HEK293 (cell line): ENCODE measurements around the gene B3GNT9.
A peak's percentile ranks its signal among the peaks of the same experiment; 100 is the strongest.

Experiments
- CTCF ChIA-PET: fragments of 350-600 bp; formaldehyde crosslinking; extraction: SDS; loops from one replicate; lab custom pipeline; 2021; ENCODE audit warnings: antibody characterized with exemption; lab: Yijun Ruan, JAX
- POLR2A ChIA-PET: fragments of 300-600 bp; formaldehyde crosslinking; extraction: SDS; loops from one replicate; lab custom pipeline; 2020; ENCODE audit warnings: antibody characterized with exemption, inconsistent platforms; lab: Yijun Ruan, JAX
- H3K27ac ChIP-seq: fragments of 200-500 bp; sonication (Bioruptor generic); 2 replicates; pipeline ENCODE4 v1.5.1; 2014; ENCODE audit warnings: low read depth, low read length, control low read depth, inconsistent platforms; ENCODE audit errors: extremely low read depth
- H3K36me3 ChIP-seq, 2 experiments: fragments of 200-500 bp in 1 of 2; sonication (Bioruptor generic) in 1 of 2; 1 replicate in 1 of 2; 2 replicates in 1 of 2; pipeline ENCODE4 v1.5.1; 2014 to 2017; ENCODE audit warnings: inconsistent platforms in 2 of 2, low read length in 2 of 2; ENCODE audit not compliant: control insufficient read depth in 2 of 2, insufficient read depth in 1 of 2
- H3K4me1 ChIP-seq: fragments of 200-500 bp; sonication (Bioruptor generic); 2 replicates; pipeline ENCODE4 v1.5.1; 2014; ENCODE audit warnings: mild to moderate bottlenecking, low read length, inconsistent platforms; ENCODE audit not compliant: control insufficient read depth, insufficient read depth
- H3K4me3 ChIP-seq: 2 replicates; pipeline ENCODE4 v1.5.1; 2011; ENCODE audit warnings: low read depth, mild to moderate bottlenecking, control low read depth, low read length, moderate library complexity
- H3K9me3 ChIP-seq: fragments of 200-500 bp; sonication (Bioruptor generic); 2 replicates; pipeline ENCODE4 v1.5.1; 2014; ENCODE audit warnings: low read depth, low read length, inconsistent platforms; ENCODE audit not compliant: control insufficient read depth, insufficient read depth
- GLIS1 ChIP-seq: fragments of 450-650 bp; formaldehyde crosslinking; IDR thresholded peaks from 2 replicates; pipeline ENCODE4 v1.5.1; 2016; ENCODE audit warnings: missing biosample characterization, missing genetic modification characterization
- GLIS2 ChIP-seq: fragments of 450-650 bp; formaldehyde crosslinking; IDR thresholded peaks from 2 replicates; pipeline ENCODE4 v1.5.1; 2016; ENCODE audit warnings: missing biosample characterization, missing genetic modification characterization
- SCRT2 ChIP-seq: fragments of 450-650 bp; formaldehyde crosslinking; IDR thresholded peaks from 2 replicates; pipeline ENCODE4 v1.5.1; 2016; ENCODE audit warnings: missing biosample characterization, missing genetic modification characterization
- SP2 ChIP-seq: fragments of 450-650 bp; formaldehyde crosslinking; IDR thresholded peaks from 2 replicates; pipeline ENCODE4 v1.5.1; 2016; ENCODE audit warnings: missing biosample characterization, missing genetic modification characterization
- YY2 ChIP-seq: fragments of 450-650 bp; formaldehyde crosslinking; IDR thresholded peaks from 2 replicates; pipeline ENCODE4 v1.5.1; 2016; ENCODE audit warnings: missing biosample characterization, missing genetic modification characterization
- ZBTB17 ChIP-seq: fragments of 450-650 bp; formaldehyde crosslinking; IDR thresholded peaks from 2 replicates; pipeline ENCODE4 v1.5.1; 2016; ENCODE audit warnings: missing biosample characterization, missing genetic modification characterization
- ZBTB20 ChIP-seq: fragments of 450-650 bp; formaldehyde crosslinking; IDR thresholded peaks from 2 replicates; pipeline ENCODE4 v1.5.1; 2016; ENCODE audit warnings: missing biosample characterization, missing genetic modification characterization
- ZNF335 ChIP-seq: fragments of 450-650 bp; formaldehyde crosslinking; conservative IDR thresholded peaks from 2 replicates; pipeline ENCODE4 v1.5.1; 2016; ENCODE audit warnings: missing biosample characterization, missing genetic modification characterization
- ZNF341 ChIP-seq: fragments of 450-650 bp; formaldehyde crosslinking; IDR thresholded peaks from 2 replicates; pipeline ENCODE4; 2016; ENCODE audit warnings: low read depth, missing biosample characterization, missing genetic modification characterization
- ZNF398 ChIP-seq: fragments of 450-650 bp; formaldehyde crosslinking; IDR thresholded peaks from 2 replicates; pipeline ENCODE4 v1.5.1; 2017; ENCODE audit warnings: missing biosample characterization, missing genetic modification characterization
- ZNF449 ChIP-seq: fragments of 450-650 bp; formaldehyde crosslinking; IDR thresholded peaks from 2 replicates; pipeline ENCODE4 v1.5.1; 2017; ENCODE audit warnings: missing biosample characterization, mild to moderate bottlenecking, missing genetic modification characterization, moderate library complexity
- ZNF548 ChIP-seq: fragments of 450-650 bp; formaldehyde crosslinking; IDR thresholded peaks from 2 replicates; pipeline ENCODE4 v1.5.1; 2016; ENCODE audit warnings: missing biosample characterization, missing genetic modification characterization
- ZNF560 ChIP-seq: fragments of 450-650 bp; formaldehyde crosslinking; IDR thresholded peaks from 2 replicates; pipeline ENCODE4 v1.5.1; 2017; ENCODE audit warnings: missing biosample characterization, missing genetic modification characterization, borderline replicate concordance
- ZNF600 ChIP-seq: fragments of 450-650 bp; formaldehyde crosslinking; IDR thresholded peaks from 2 replicates; pipeline ENCODE4 v1.5.1; 2016; ENCODE audit warnings: missing biosample characterization, missing genetic modification characterization
- ZNF660 ChIP-seq: fragments of 450-650 bp; IDR thresholded peaks from 2 replicates; pipeline ENCODE4 v1.5.1; 2018; ENCODE audit warnings: missing biosample characterization, mild to moderate bottlenecking, missing genetic modification characterization
- ZNF792 ChIP-seq: fragments of 450-650 bp; formaldehyde crosslinking; IDR thresholded peaks from 2 replicates; pipeline ENCODE4 v1.5.1; 2016; ENCODE audit warnings: missing biosample characterization, missing genetic modification characterization
- ZNF837 ChIP-seq: fragments of 450-650 bp; formaldehyde crosslinking; IDR thresholded peaks from 2 replicates; pipeline ENCODE4 v1.5.1; 2016; ENCODE audit warnings: missing biosample characterization, missing genetic modification characterization
- ZSCAN23 ChIP-seq: fragments of 450-650 bp; formaldehyde crosslinking; IDR thresholded peaks from 2 replicates; pipeline ENCODE4 v1.5.1; 2016; ENCODE audit warnings: missing biosample characterization, missing genetic modification characterization
- ZSCAN30 ChIP-seq: fragments of 450-650 bp; IDR thresholded peaks from 2 replicates; pipeline ENCODE4 v1.5.1; 2018; ENCODE audit warnings: missing biosample characterization, mild to moderate bottlenecking, missing genetic modification characterization, moderate library complexity
- ZSCAN5A ChIP-seq: fragments of 450-650 bp; formaldehyde crosslinking; IDR thresholded peaks from 2 replicates; pipeline ENCODE4 v1.5.1; 2016; ENCODE audit warnings: missing biosample characterization, missing genetic modification characterization
- ZXDB ChIP-seq: fragments of 450-650 bp; formaldehyde crosslinking; IDR thresholded peaks from 2 replicates; pipeline ENCODE4 v1.5.1; 2016; ENCODE audit warnings: missing biosample characterization, missing genetic modification characterization
- TF ChIP-seq, protein P1 (sequence below): fragments of 450-650 bp; formaldehyde crosslinking; IDR thresholded peaks from 2 replicates; pipeline ENCODE4 v1.5.1; 2016; ENCODE audit warnings: missing biosample characterization, missing genetic modification characterization
- TF ChIP-seq, protein P2 (sequence below): fragments of 450-650 bp; formaldehyde crosslinking; IDR thresholded peaks from 2 replicates; pipeline ENCODE4 v1.5.1; 2016; ENCODE audit warnings: missing biosample characterization, missing genetic modification characterization
- TF ChIP-seq, protein P3 (sequence below): fragments of 450-650 bp; formaldehyde crosslinking; IDR thresholded peaks from 2 replicates; pipeline ENCODE4 v1.5.1; 2016; ENCODE audit warnings: missing biosample characterization, missing genetic modification characterization

B3GNT9 gene

GRCh38 chr16:67177743-67178699 is 27.2 kb upstream of the B3GNT9 start:
- H3K4me1 ChIP-seq: peaks cover 15% of the 10 kb centered on the region
- CTCF ChIA-PET: interaction anchor here (0.6 to 1.3 kb wide), 4 partner anchors 9 to 217 kb away, joined by 3 read pairs; partner anchors contain the start of gene CES3
- H3K9me3 ChIP-seq: no peaks in the 10 kb centered on the region
- peak overlapping the region; percentile 31 for H3K4me3 ChIP-seq
- H3K27ac ChIP-seq: peak overlapping the region; percentile 37; the same call in 1 of the 2 replicates
- H3K36me3 ChIP-seq: peaks cover 0 to 41% of the 10 kb centered on the region in 2 experiments; a peak in 1 of 3 replicates
- POLR2A ChIA-PET: interaction anchor here (0.6 to 1.0 kb wide), 5 partner anchors 21 to 736 kb away, joined by 3 to 10 read pairs (median 5); partner anchors contain the start of gene CBFB
- TF ChIP-seq ZNF548 (tag by site-specific recombination) (no peak), GLIS2 (0 out of 2 replicates have a peak, but pooled peaks have one; percentile 29), ZNF335 (0 out of 2 replicates have a peak, but pooled peaks have one; percentile 25), ZNF792 (tag by site-specific recombination) (no peak), SP2 (tag by site-specific recombination) (peak; percentile 63), ZNF560 (tag by site-specific recombination) (no peak), SCRT2 (tag by site-specific recombination) (no peak), YY2 (tag by site-specific recombination) (peak; percentile 26; the same call in 1 of the 2 replicates), ZSCAN30 (tag by site-specific recombination) (no peak), ZSCAN23 (tag by site-specific recombination) (no peak), GLIS1 (tag by site-specific recombination) (no peak; the same call in 1 of the 2 replicates), ZBTB20 (tag by site-specific recombination) (peak; percentile 83), ZNF837 (no peak), ZNF449 (tag by site-specific recombination) (peak; percentile 66), ZNF600 (peak; percentile 91), ZNF341 (peak; percentile 91), ZSCAN5A (no peak), ZNF398 (tag by site-specific recombination) (0 out of 2 replicates have a peak, but pooled peaks have one; percentile 12), ZXDB (tag by site-specific recombination) (0 out of 2 replicates have a peak, but pooled peaks have one; percentile 21), ZNF660 (peak; percentile 56; the same call in 1 of the 2 replicates), ZBTB17 (tag by site-specific recombination) (peak; percentile 75)
- TF ChIP-seq, protein P1, sequence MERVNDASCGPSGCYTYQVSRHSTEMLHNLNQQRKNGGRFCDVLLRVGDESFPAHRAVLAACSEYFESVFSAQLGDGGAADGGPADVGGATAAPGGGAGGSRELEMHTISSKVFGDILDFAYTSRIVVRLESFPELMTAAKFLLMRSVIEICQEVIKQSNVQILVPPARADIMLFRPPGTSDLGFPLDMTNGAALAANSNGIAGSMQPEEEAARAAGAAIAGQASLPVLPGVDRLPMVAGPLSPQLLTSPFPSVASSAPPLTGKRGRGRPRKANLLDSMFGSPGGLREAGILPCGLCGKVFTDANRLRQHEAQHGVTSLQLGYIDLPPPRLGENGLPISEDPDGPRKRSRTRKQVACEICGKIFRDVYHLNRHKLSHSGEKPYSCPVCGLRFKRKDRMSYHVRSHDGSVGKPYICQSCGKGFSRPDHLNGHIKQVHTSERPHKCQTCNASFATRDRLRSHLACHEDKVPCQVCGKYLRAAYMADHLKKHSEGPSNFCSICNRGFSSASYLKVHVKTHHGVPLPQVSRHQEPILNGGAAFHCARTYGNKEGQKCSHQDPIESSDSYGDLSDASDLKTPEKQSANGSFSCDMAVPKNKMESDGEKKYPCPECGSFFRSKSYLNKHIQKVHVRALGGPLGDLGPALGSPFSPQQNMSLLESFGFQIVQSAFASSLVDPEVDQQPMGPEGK (tag by site-specific recombination): peak; percentile 34; the same call in 1 of the 2 replicates
- TF ChIP-seq, protein P2, sequence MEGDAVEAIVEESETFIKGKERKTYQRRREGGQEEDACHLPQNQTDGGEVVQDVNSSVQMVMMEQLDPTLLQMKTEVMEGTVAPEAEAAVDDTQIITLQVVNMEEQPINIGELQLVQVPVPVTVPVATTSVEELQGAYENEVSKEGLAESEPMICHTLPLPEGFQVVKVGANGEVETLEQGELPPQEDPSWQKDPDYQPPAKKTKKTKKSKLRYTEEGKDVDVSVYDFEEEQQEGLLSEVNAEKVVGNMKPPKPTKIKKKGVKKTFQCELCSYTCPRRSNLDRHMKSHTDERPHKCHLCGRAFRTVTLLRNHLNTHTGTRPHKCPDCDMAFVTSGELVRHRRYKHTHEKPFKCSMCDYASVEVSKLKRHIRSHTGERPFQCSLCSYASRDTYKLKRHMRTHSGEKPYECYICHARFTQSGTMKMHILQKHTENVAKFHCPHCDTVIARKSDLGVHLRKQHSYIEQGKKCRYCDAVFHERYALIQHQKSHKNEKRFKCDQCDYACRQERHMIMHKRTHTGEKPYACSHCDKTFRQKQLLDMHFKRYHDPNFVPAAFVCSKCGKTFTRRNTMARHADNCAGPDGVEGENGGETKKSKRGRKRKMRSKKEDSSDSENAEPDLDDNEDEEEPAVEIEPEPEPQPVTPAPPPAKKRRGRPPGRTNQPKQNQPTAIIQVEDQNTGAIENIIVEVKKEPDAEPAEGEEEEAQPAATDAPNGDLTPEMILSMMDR (tag by site-specific recombination): peak; percentile 75
- TF ChIP-seq, protein P3, sequence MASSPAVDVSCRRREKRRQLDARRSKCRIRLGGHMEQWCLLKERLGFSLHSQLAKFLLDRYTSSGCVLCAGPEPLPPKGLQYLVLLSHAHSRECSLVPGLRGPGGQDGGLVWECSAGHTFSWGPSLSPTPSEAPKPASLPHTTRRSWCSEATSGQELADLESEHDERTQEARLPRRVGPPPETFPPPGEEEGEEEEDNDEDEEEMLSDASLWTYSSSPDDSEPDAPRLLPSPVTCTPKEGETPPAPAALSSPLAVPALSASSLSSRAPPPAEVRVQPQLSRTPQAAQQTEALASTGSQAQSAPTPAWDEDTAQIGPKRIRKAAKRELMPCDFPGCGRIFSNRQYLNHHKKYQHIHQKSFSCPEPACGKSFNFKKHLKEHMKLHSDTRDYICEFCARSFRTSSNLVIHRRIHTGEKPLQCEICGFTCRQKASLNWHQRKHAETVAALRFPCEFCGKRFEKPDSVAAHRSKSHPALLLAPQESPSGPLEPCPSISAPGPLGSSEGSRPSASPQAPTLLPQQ: peak; percentile 34; the same call in 1 of the 2 replicates
